CD4-positive, CD25-positive, alpha-beta regulatory T cell (primary cell): Measurements from ENCODE around the gene PARP1. TPM values are rescaled to one million over a fixed set of nuclear protein-coding genes. Genes with fewer than 3 reads are reported as not detected.
A peak's percentile ranks its signal among the peaks of the same experiment; 100 is the strongest.

ENCODE experiments used
- ATAC-seq, 2 donors: fragments of 150-1000 bp; cut with Tn5 transposase; one replicate each; pipeline ENCODE4 v1.10.0; 2021; ENCODE audit warnings: low read depth in 2 of 2, moderate number of reproducible peaks in 2 of 2, moderate library complexity in 1 of 2
- DNase-seq, 3 donors: peaks; one replicate each; pipeline versions ENCODE4 v3.0.0 to v3.0.0-alpha.2; 2012 to 2022; ENCODE audit warnings: mixed read lengths in 1 of 3
- H3K27ac ChIP-seq: one replicate; pipeline ENCODE4 v1.7.0; 2013; ENCODE audit warnings: mild to moderate bottlenecking, low read length; ENCODE audit not compliant: insufficient read depth, poor library complexity, severe bottlenecking
- H3K27me3 ChIP-seq: one replicate; pipeline ENCODE4 v1.7.0; 2013; ENCODE audit warnings: low read length; ENCODE audit not compliant: control insufficient read depth, insufficient read depth
- H3K36me3 ChIP-seq: one replicate; pipeline ENCODE4 v1.7.0; 2013; ENCODE audit warnings: mild to moderate bottlenecking, low read length, moderate library complexity; ENCODE audit not compliant: control insufficient read depth, insufficient read depth
- H3K4me1 ChIP-seq: 2 replicates; pipeline ENCODE4 v1.7.0; 2013; ENCODE audit warnings: mild to moderate bottlenecking, low read length; ENCODE audit not compliant: insufficient read depth, control insufficient read depth, poor library complexity, severe bottlenecking
- H3K4me3 ChIP-seq: one replicate; pipeline ENCODE4 v1.7.0; 2013; ENCODE audit warnings: low read depth, mild to moderate bottlenecking, low read length, moderate library complexity
- H3K9me3 ChIP-seq, 2 experiments: 1 replicate in 1 of 2; 2 replicates in 1 of 2; pipeline ENCODE4 v1.7.0; 2013; ENCODE audit warnings: low read length in 2 of 2, mild to moderate bottlenecking in 1 of 2, moderate library complexity in 1 of 2; ENCODE audit not compliant: control insufficient read depth in 2 of 2
- H3K27ac Mint-ChIP-seq, 3 donors: one replicate each; pipeline ENCODE4 v1.8.0; 2020 to 2022; ENCODE audit warnings: mild to moderate bottlenecking in 3 of 3, mixed read lengths in 3 of 3, moderate library complexity in 2 of 3
- H3K27me3 Mint-ChIP-seq: one replicate; pipeline ENCODE4 v1.8.0; 2022; ENCODE audit warnings: mild to moderate bottlenecking, mixed read lengths
- H3K36me3 Mint-ChIP-seq: one replicate; pipeline ENCODE4 v1.8.0; 2020; ENCODE audit warnings: mixed read lengths
- H3K4me1 Mint-ChIP-seq, 4 donors: one replicate each; pipeline ENCODE4 v1.8.0; 2020 to 2022; ENCODE audit warnings: mixed read lengths in 4 of 4, mild to moderate bottlenecking in 1 of 4
- H3K4me3 Mint-ChIP-seq, 4 donors: one replicate each; pipeline ENCODE4 v1.8.0; 2020 to 2022; ENCODE audit warnings: mild to moderate bottlenecking in 4 of 4, mixed read lengths in 4 of 4, moderate library complexity in 3 of 4
- H3K9me3 Mint-ChIP-seq, 7 donors: one replicate each; pipeline ENCODE4 v1.8.0; 2020 to 2022; ENCODE audit warnings: mixed read lengths in 7 of 7, mild to moderate bottlenecking in 3 of 7, moderate library complexity in 2 of 7
- polyA plus RNA-seq, 4 donors: library from polyadenylated mRNA; unstranded; fragments of 300-500 nt; fragmentation: Illumina TruSeq; gene quantifications; one replicate each; pipeline ENCODE4 v1.2.3, GENCODE V29; 2021
- total RNA-seq: library from RNA; stranded (reverse); gene quantifications from one replicate; pipeline ENCODE4 v1.2.3, GENCODE V29; 2022

PARP1 gene
- total and polyA plus RNA-seq, 5 donors from 2014 or later = 99.1 to 129 (median 108) TPM

DNA sequence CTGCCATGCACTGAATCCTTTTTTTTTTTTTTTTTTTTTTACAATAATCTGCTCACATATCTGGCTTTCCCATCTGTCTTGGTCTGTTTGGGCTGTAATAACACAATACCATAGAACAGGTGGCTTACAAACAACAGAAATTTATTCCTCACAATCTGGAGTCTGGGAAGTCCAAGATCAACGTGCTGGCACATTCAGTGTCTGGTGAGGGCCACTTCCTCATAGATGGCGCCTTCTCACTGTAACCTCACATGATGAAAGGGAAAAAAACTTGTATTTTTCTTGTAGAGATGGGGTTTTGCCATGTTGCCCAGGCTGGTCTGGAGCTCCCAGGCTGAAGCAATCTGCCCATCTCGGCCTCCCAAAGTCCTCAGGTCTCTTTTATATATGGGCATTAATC is 13.0 kb upstream of the PARP1 start:
- ATAC-seq (no peak), DNase-seq (no peak)
- peaks cover 5 to 8% (median 5%) of the 10 kb centered on the region in 4 donors for H3K4me1 Mint-ChIP-seq
- Histone ChIP-seq H3K9me3 (no peaks in the 10 kb centered on the region), H3K36me3 (no peaks in the 10 kb centered on the region), H3K4me3 (no peak overlapping the region), H3K4me1 (peaks cover 14% of the 10 kb centered on the region), H3K27me3 (peaks cover 4% of the 10 kb centered on the region), H3K27ac (no peak overlapping the region)
- no peaks in the 10 kb centered on the region for H3K36me3 Mint-ChIP-seq
- no peak overlapping the region for H3K4me3 Mint-ChIP-seq
- no peaks in the 10 kb centered on the region for H3K9me3 Mint-ChIP-seq
- H3K27me3 Mint-ChIP-seq = peaks cover 22% of the 10 kb centered on the region
- no peak overlapping the region for H3K27ac Mint-ChIP-seq

DNA sequence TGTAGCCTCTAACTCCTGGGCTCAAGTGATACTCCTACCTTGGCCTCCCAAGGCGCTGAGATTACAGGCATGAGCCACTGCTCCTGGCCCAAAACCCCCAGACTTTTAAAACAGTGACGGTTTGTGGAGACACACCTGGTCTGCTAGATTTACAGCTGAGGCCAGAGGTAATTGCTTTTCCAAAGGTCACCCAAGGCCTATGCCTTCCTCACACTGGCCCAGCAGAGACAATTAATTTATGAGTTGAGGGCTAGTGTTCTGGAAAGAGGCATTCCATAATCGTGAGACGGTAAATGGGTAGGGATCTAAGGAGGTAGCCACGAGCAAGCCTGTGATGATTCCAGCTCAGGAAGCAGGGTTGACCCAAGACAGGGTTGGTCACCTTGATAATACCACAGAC is 12.4 kb upstream of the PARP1 start:
- Histone ChIP-seq H3K4me1 (peaks cover 13% of the 10 kb centered on the region), H3K27ac (no peak overlapping the region), H3K4me3 (no peak overlapping the region), H3K27me3 (peaks cover 4% of the 10 kb centered on the region), H3K36me3 (no peaks in the 10 kb centered on the region), H3K9me3 (no peaks in the 10 kb centered on the region)
- Mint-ChIP-seq H3K36me3 (no peaks in the 10 kb centered on the region), H3K4me3 (no peak overlapping the region), H3K4me1 (peaks cover 0 to 2% (median under 1%) of the 10 kb centered on the region in 4 donors), H3K27ac (no peak overlapping the region), H3K9me3 (no peaks in the 10 kb centered on the region), H3K27me3 (peaks cover 22% of the 10 kb centered on the region)
- ATAC-seq = no peak
- DNase-seq = no peak

DNA sequence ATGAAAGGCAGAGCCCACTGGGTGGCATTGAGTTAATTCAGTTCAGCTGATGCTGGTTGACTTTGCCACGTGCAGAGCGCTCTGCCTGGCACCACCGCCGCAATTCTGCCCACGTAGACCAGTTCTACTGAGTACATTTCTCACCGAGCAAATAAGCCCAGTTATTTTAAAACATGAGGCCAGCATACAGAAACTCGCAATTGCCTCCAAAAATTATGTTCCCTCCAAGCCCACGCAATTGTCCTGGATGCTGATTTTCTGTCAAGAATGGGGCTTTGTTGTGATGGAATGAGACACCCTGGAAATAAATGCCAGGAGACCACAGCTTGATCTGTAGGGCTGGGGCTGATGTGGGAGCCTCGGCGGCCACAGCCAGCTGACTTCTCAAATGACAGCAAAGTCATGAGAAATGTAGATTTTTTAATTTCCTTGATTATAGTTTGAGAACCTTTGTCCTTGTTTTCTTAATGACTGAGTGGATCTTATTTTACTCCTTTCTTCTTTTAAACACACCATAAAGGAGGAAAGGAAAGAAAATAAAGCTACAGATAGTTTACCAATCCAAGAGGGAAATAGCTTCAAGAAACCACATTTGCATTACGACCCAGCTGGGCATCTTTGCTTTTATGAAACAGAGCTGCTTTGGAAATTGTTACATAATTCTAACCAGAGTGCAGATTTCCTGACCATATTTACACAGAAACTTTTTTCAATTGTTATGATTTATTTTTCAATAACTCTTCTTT is 11.6 kb upstream of the PARP1 start:
- Histone ChIP-seq H3K4me1 (peaks cover 4% of the 10 kb centered on the region), H3K9me3 (no peaks in the 10 kb centered on the region), H3K4me3 (no peak overlapping the region), H3K27ac (no peak overlapping the region), H3K36me3 (no peaks in the 10 kb centered on the region), H3K27me3 (peaks cover 4% of the 10 kb centered on the region)
- peaks cover 0 to 2% (median 0%) of the 10 kb centered on the region in 4 donors for H3K4me1 Mint-ChIP-seq
- no peak overlapping the region for H3K27ac Mint-ChIP-seq
- ATAC-seq (no peak), DNase-seq (no peak)
- no peaks in the 10 kb centered on the region for H3K36me3 Mint-ChIP-seq
- H3K9me3 Mint-ChIP-seq = no peaks in the 10 kb centered on the region
- H3K4me3 Mint-ChIP-seq = no peak overlapping the region
- peaks cover 22% of the 10 kb centered on the region for H3K27me3 Mint-ChIP-seq

DNA sequence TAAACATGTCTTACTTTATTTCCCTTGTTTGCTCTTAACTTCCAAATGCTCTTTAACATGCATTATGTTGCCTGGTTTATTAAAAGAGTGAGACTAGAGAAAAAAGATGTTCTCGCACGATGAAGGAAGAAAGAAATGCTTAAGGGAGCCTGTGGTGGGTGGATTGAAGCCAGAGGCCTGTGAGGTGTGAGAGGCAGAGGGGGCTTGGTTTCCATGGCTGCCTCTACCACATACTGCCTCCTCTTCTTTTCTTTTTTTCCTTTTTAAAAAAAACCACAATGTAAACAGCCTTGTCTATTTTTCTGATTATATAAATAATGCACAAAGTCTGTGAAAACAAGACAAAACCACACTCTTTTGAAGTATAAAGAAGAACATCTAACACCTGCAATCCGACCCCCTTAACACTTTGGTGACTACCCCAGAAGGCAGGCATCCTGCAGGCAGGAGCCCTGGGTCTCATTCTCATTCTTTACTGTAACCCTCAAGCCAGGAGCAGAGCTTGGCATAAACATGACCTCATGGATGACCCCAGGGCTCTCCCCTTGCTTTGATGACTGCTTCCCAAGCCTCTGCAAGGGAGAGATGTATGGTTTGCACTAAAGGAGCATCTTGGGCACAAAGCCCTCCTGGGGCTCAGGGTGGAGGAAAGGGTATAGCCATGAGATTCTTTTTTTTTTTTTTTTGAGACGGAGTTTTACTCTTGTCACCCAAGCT is 10.1 kb upstream of the PARP1 start:
- DNase-seq = no peak

DNA sequence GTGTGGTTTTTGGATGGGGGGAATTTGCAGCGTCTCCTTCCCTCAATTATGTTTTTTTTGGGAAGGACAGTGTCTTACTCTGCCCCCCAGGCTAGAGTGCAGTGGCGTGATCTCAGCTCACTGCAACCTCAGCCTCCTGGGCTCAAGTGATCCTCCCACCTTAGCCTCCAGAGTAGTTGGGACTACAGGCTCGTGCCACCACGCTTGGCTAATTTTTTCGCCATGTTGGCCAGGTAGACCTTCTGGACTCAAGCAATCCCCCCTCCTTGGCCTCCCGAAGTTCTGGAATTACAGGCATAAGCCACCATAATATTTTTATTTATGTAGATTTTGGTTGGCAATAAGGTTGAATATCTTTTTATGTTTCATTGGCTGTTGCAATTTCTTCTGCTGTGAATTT is 9.5 kb upstream of the PARP1 start:
- H3K27ac ChIP-seq = no peak overlapping the region
- ATAC-seq (no peak), DNase-seq (no peak)
- peaks cover 0 to 5% (median 0%) of the 10 kb centered on the region in 4 donors for H3K4me1 Mint-ChIP-seq
- H3K36me3 ChIP-seq = no peaks in the 10 kb centered on the region
- H3K36me3 Mint-ChIP-seq = no peaks in the 10 kb centered on the region
- H3K27me3 Mint-ChIP-seq = peaks cover 28% of the 10 kb centered on the region
- H3K9me3 ChIP-seq = no peaks in the 10 kb centered on the region
- no peaks in the 10 kb centered on the region for H3K9me3 Mint-ChIP-seq
- peaks cover 4% of the 10 kb centered on the region for H3K27me3 ChIP-seq
- H3K4me1 ChIP-seq = no peaks in the 10 kb centered on the region
- H3K4me3 ChIP-seq = no peak overlapping the region
- no peak overlapping the region for H3K27ac Mint-ChIP-seq
- H3K4me3 Mint-ChIP-seq = no peak overlapping the region

More for the DNA sequence above, 10.1 kb upstream of the PARP1 start:
- Histone ChIP-seq H3K27ac (no peak overlapping the region), H3K27me3 (peaks cover 4% of the 10 kb centered on the region), H3K4me1 (no peaks in the 10 kb centered on the region), H3K36me3 (no peaks in the 10 kb centered on the region), H3K4me3 (no peak overlapping the region), H3K9me3 (no peaks in the 10 kb centered on the region)
- Mint-ChIP-seq H3K27ac (no peak overlapping the region), H3K4me1 (peaks cover 0 to 5% (median 0%) of the 10 kb centered on the region in 4 donors), H3K9me3 (no peaks in the 10 kb centered on the region), H3K36me3 (no peaks in the 10 kb centered on the region), H3K4me3 (no peak overlapping the region), H3K27me3 (peaks cover 28% of the 10 kb centered on the region)
- no peak for ATAC-seq

DNA sequence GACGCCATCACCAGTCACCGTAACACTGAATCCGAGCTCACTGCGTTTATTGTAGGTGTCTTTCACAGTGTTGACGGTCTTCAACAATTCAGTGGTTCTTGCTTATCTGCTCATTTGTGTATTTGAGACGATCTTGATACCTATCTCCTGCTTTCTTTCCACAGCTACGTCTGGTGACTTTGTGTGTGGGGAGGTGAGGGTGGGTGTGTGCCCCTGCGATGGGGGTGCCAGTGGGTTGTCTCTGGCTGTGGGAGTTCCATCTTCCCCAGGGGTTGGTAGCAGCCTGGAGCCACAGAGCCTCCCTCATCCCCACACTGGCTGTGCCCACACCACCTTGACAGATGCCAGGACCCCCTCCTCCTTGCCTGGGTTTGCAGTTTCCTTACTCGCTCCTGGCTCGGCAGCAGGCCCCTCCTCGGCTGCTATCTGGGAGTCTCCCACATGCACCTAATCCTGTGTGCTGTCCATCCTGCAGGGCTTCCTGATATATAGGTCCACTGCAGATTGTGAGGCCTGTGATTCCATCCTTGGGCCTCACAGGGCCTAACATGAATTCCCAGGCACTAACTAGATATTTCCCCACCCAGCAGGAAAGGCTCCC is 6.3 kb upstream of the PARP1 start:
- no peak for ATAC-seq
- H3K9me3 Mint-ChIP-seq = peaks cover 0 to 2% (median 0%) of the 10 kb centered on the region in 7 donors
- no peaks in the 10 kb centered on the region for H3K36me3 Mint-ChIP-seq
- H3K4me3 ChIP-seq = no peak overlapping the region
- H3K27me3 ChIP-seq = no peaks in the 10 kb centered on the region
- H3K9me3 ChIP-seq = no peaks in the 10 kb centered on the region
- H3K4me1 Mint-ChIP-seq = peaks cover 0 to 5% (median 0%) of the 10 kb centered on the region in 4 donors
- no peak for DNase-seq
- H3K27ac Mint-ChIP-seq = no peak overlapping the region
- H3K27me3 Mint-ChIP-seq = peaks cover 17% of the 10 kb centered on the region
- no peaks in the 10 kb centered on the region for H3K4me1 ChIP-seq
- H3K27ac ChIP-seq = no peak overlapping the region
- peak overlapping the region in 1 of 4 donors; percentile 16 for H3K4me3 Mint-ChIP-seq
- H3K36me3 ChIP-seq = no peaks in the 10 kb centered on the region

DNA sequence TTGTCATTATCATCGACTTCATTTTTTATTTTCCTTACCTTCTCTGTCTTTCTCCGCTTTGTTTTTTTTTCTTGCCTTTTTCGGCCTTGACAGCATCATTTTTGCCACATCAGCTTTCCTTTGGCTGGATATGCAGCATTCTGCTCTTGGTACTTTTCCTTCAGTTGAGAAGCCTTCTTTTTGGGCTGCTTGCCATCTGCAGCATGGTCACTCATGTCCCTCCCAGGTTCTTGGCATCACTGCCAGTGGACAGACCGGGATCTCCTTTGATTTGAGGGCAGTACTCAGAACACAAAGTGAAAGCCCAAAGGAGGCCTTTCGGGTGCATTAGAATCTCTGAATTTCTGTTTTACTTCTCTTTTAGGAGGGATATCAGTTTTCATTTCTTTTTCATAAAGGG is 3.7 kb upstream of the PARP1 start:
- H3K4me1 ChIP-seq = peaks cover 13% of the 10 kb centered on the region
- peaks cover 0 to 2% (median 0%) of the 10 kb centered on the region in 7 donors for H3K9me3 Mint-ChIP-seq
- no peak overlapping the region for H3K27ac ChIP-seq
- no peak for ATAC-seq
- no peaks in the 10 kb centered on the region for H3K9me3 ChIP-seq
- H3K36me3 Mint-ChIP-seq = peaks cover 3% of the 10 kb centered on the region
- H3K27me3 Mint-ChIP-seq = peaks cover 13% of the 10 kb centered on the region
- H3K4me3 Mint-ChIP-seq = peak overlapping the region in 2 of 4 donors; percentile 31 to 43
- no peak for DNase-seq
- no peak overlapping the region for H3K4me3 ChIP-seq
- no peaks in the 10 kb centered on the region for H3K27me3 ChIP-seq
- H3K36me3 ChIP-seq = no peaks in the 10 kb centered on the region
- peaks cover 2 to 16% (median 11%) of the 10 kb centered on the region in 4 donors for H3K4me1 Mint-ChIP-seq
- peak overlapping the region in 1 of 3 donors; percentile 44 for H3K27ac Mint-ChIP-seq
